Natural killer cell treated with Interleukin-12 subunit alpha and Interleukin-12 subunit beta and Interleukin-15 and Interleukin-18, amount 100 ng/mL, for 72 hours (primary cell): ENCODE results near the gene KIAA0408. TPM values are rescaled to one million over a fixed set of nuclear protein-coding genes. Genes with fewer than 3 reads are reported as not detected.

ENCODE experiments used
- ATAC-seq, 2 donors: fragments of 150-1000 bp; cut with Tn5 transposase in 1 of 2; sonication (Bioruptor Pico), chemical (Tn5 transposase) in 1 of 2; 2 replicates each; pipeline ENCODE4 v1.10.0; 2021
- DNase-seq: peaks from one replicate; pipeline ENCODE4 v3.0.0; 2022; ENCODE audit warnings: low spot score
- H3K27ac Mint-ChIP-seq, 2 donors: 1 replicate in 1 of 2; 2 replicates in 1 of 2; pipeline ENCODE4 v1.8.0; 2022; ENCODE audit warnings: mixed read lengths in 2 of 2, mild to moderate bottlenecking in 1 of 2, moderate library complexity in 1 of 2
- H3K27me3 Mint-ChIP-seq, 2 donors: 1 replicate in 1 of 2; 2 replicates in 1 of 2; pipeline ENCODE4 v1.8.0; 2022; ENCODE audit warnings: mixed read lengths in 2 of 2
- H3K36me3 Mint-ChIP-seq: one replicate; pipeline ENCODE4 v1.8.0; 2022; ENCODE audit warnings: mixed read lengths
- H3K4me1 Mint-ChIP-seq, 2 donors: 1 replicate in 1 of 2; 2 replicates in 1 of 2; pipeline ENCODE4 v1.8.0; 2022; ENCODE audit warnings: low read depth in 2 of 2, mixed read lengths in 2 of 2, mild to moderate bottlenecking in 1 of 2
- H3K4me3 Mint-ChIP-seq: one replicate; pipeline ENCODE4 v1.8.0; 2022; ENCODE audit warnings: mixed read lengths
- H3K9me3 Mint-ChIP-seq: 2 replicates; pipeline ENCODE4 v1.8.0; 2022; ENCODE audit warnings: mixed read lengths
- total RNA-seq, 2 donors: library from RNA; stranded (reverse); gene quantifications; one replicate each; pipeline ENCODE4 v1.2.3, GENCODE V29; 2022

Gene KIAA0408
- total RNA-seq, result 1 to 10 TPM in 1 of 2 donors, under 1 TPM in 1; 0.67 to 2.4 TPM

- Mint-ChIP-seq H3K36me3 (no peaks in the 10 kb centered on the region), H3K27ac (no peak within 1 kb of the TSS), H3K9me3 (no peaks in the 10 kb centered on the region), H3K4me1 (no peaks in the 10 kb centered on the region), H3K27me3 (peaks cover 15 to 23% of the 10 kb centered on the region in 2 donors), H3K4me3 (no peak within 1 kb of the TSS)
- ATAC-seq (no peak), DNase-seq (no peak)
Measured at GRCh38 chr6:127459231-127459641, at the start of gene KIAA0408. Gene KIAA0408 (minus strand): TSS chr6:127459389. CDS start chr6:127453981, 5,408 bp downstream.

- Mint-ChIP-seq H3K9me3 (no peaks in the 10 kb centered on the region), H3K36me3 (no peaks in the 10 kb centered on the region), H3K27me3 (peaks cover 5 to 8% of the 10 kb centered on the region in 2 donors), H3K4me3 (no peak overlapping the region), H3K4me1 (no peaks in the 10 kb centered on the region), H3K27ac (no peak overlapping the region)
- DNase-seq (no peak), ATAC-seq (no peak)
Measured at GRCh38 chr6:127506894-127507293, 47.7 kb upstream of the KIAA0408 start.

- Mint-ChIP-seq H3K27ac (no peak overlapping the region), H3K4me3 (no peak overlapping the region), H3K36me3 (no peaks in the 10 kb centered on the region), H3K27me3 (peaks cover 2 to 15% of the 10 kb centered on the region in 2 donors), H3K9me3 (no peaks in the 10 kb centered on the region), H3K4me1 (no peaks in the 10 kb centered on the region)
- ATAC-seq (no peak), DNase-seq (no peak)
Measured at GRCh38 chr6:127503022-127503421, 43.8 kb upstream of the KIAA0408 start.

GRCh38 chr6:127497410-127497809 is 38.2 kb upstream of the KIAA0408 start:
- DNase-seq, result no peak
- peaks cover 8 to 31% of the 10 kb centered on the region in 2 donors for H3K27me3 Mint-ChIP-seq
- no peaks in the 10 kb centered on the region for H3K36me3 Mint-ChIP-seq
- H3K27ac Mint-ChIP-seq, result no peak overlapping the region
- H3K4me3 Mint-ChIP-seq, result no peak overlapping the region
- peaks cover 0 to 8% of the 10 kb centered on the region in 2 donors for H3K4me1 Mint-ChIP-seq
- ATAC-seq, result no peak
- no peaks in the 10 kb centered on the region for H3K9me3 Mint-ChIP-seq

GRCh38 chr6:127496471-127496870 is 37.3 kb upstream of the KIAA0408 start:
- Mint-ChIP-seq H3K4me1 (peaks cover 0 to 8% of the 10 kb centered on the region in 2 donors), H3K9me3 (no peaks in the 10 kb centered on the region), H3K4me3 (no peak overlapping the region), H3K27ac (no peak overlapping the region), H3K36me3 (no peaks in the 10 kb centered on the region), H3K27me3 (peaks cover 6 to 31% of the 10 kb centered on the region in 2 donors)
- no peak for ATAC-seq
- DNase-seq, result no peak

- peaks cover 6 to 24% of the 10 kb centered on the region in 2 donors for H3K27me3 Mint-ChIP-seq
- H3K27ac Mint-ChIP-seq, result no peak overlapping the region
- H3K4me1 Mint-ChIP-seq, result peaks cover 0 to 8% of the 10 kb centered on the region in 2 donors
- DNase-seq, result no peak
- H3K36me3 Mint-ChIP-seq, result no peaks in the 10 kb centered on the region
- ATAC-seq, result no peak
- no peaks in the 10 kb centered on the region for H3K9me3 Mint-ChIP-seq
- no peak overlapping the region for H3K4me3 Mint-ChIP-seq
Measured at GRCh38 chr6:127494240-127494767, 35.1 kb upstream of the KIAA0408 start.

GRCh38 chr6:127489248-127489647 is 30.1 kb upstream of the KIAA0408 start:
- H3K9me3 Mint-ChIP-seq, result peaks cover 5% of the 10 kb centered on the region
- ATAC-seq (no peak), DNase-seq (no peak)
- peaks cover 14% of the 10 kb centered on the region for H3K36me3 Mint-ChIP-seq
- no peak overlapping the region for H3K4me3 Mint-ChIP-seq
- H3K27ac Mint-ChIP-seq, result peak overlapping the region in 1 of 2 donors; percentile 63
- H3K4me1 Mint-ChIP-seq, result peaks cover 14 to 21% of the 10 kb centered on the region in 2 donors
- H3K27me3 Mint-ChIP-seq, result no peaks in the 10 kb centered on the region

GRCh38 chr6:127486934-127487333 is 27.7 kb upstream of the KIAA0408 start:
- Mint-ChIP-seq H3K36me3 (peaks cover 14% of the 10 kb centered on the region), H3K4me1 (peaks cover 24 to 28% of the 10 kb centered on the region in 2 donors), H3K9me3 (peaks cover 5% of the 10 kb centered on the region), H3K4me3 (no peak overlapping the region), H3K27ac (peak overlapping the region in 1 of 2 donors; percentile 36), H3K27me3 (peaks cover 0 to 5% of the 10 kb centered on the region in 2 donors)
- no peak for ATAC-seq
- no peak for DNase-seq

- ATAC-seq (peak; percentile 94), DNase-seq (no peak)
- peaks cover 5% of the 10 kb centered on the region for H3K9me3 Mint-ChIP-seq
- peak overlapping the region; percentile 82 to 88 for H3K27ac Mint-ChIP-seq
- peaks cover 24 to 28% of the 10 kb centered on the region in 2 donors for H3K4me1 Mint-ChIP-seq
- peaks cover 14% of the 10 kb centered on the region for H3K36me3 Mint-ChIP-seq
- H3K27me3 Mint-ChIP-seq, result peaks cover 0 to 11% of the 10 kb centered on the region in 2 donors
- peak overlapping the region; percentile 75 for H3K4me3 Mint-ChIP-seq
Measured at GRCh38 chr6:127484212-127484863, 25.1 kb upstream of the KIAA0408 start.

- Mint-ChIP-seq H3K4me3 (peak overlapping the region; percentile 75), H3K27me3 (peaks cover 2 to 12% of the 10 kb centered on the region in 2 donors), H3K27ac (peak overlapping the region; percentile 82 to 88), H3K9me3 (peaks cover 5% of the 10 kb centered on the region), H3K36me3 (peaks cover 14% of the 10 kb centered on the region), H3K4me1 (peaks cover 24 to 28% of the 10 kb centered on the region in 2 donors)
- ATAC-seq, result peak; percentile 13 to 46
- no peak for DNase-seq
Measured at GRCh38 chr6:127483399-127484055, 24.3 kb upstream of the KIAA0408 start.

- Mint-ChIP-seq H3K27ac (peak overlapping the region in 1 of 2 donors; percentile 2), H3K36me3 (peaks cover 22% of the 10 kb centered on the region), H3K27me3 (peaks cover 14 to 18% of the 10 kb centered on the region in 2 donors), H3K4me3 (no peak overlapping the region), H3K4me1 (peaks cover 24 to 28% of the 10 kb centered on the region in 2 donors), H3K9me3 (peaks cover 7% of the 10 kb centered on the region)
- ATAC-seq (no peak), DNase-seq (no peak)
Measured at GRCh38 chr6:127482325-127482724, 23.1 kb upstream of the KIAA0408 start.

- H3K36me3 Mint-ChIP-seq, result peaks cover 22% of the 10 kb centered on the region
- H3K9me3 Mint-ChIP-seq, result peaks cover 7% of the 10 kb centered on the region
- ATAC-seq, result no peak
- H3K27me3 Mint-ChIP-seq, result peaks cover 18% of the 10 kb centered on the region in 2 donors
- H3K4me1 Mint-ChIP-seq, result peaks cover 24 to 28% of the 10 kb centered on the region in 2 donors
- no peak overlapping the region for H3K4me3 Mint-ChIP-seq
- DNase-seq, result no peak
- H3K27ac Mint-ChIP-seq, result no peak overlapping the region
Measured at GRCh38 chr6:127481628-127482027, 22.4 kb upstream of the KIAA0408 start.

GRCh38 chr6:127481111-127481510 is 21.9 kb upstream of the KIAA0408 start:
- ATAC-seq (no peak), DNase-seq (no peak)
- no peak overlapping the region for H3K27ac Mint-ChIP-seq
- H3K4me3 Mint-ChIP-seq, result no peak overlapping the region
- peaks cover 7% of the 10 kb centered on the region for H3K9me3 Mint-ChIP-seq
- peaks cover 22% of the 10 kb centered on the region for H3K36me3 Mint-ChIP-seq
- peaks cover 18 to 20% of the 10 kb centered on the region in 2 donors for H3K27me3 Mint-ChIP-seq
- H3K4me1 Mint-ChIP-seq, result peaks cover 24 to 28% of the 10 kb centered on the region in 2 donors

GRCh38 chr6:127477658-127478057 is 18.5 kb upstream of the KIAA0408 start:
- Mint-ChIP-seq H3K4me1 (no peaks in the 10 kb centered on the region), H3K36me3 (peaks cover 8% of the 10 kb centered on the region), H3K9me3 (peaks cover 2% of the 10 kb centered on the region), H3K27ac (no peak overlapping the region), H3K27me3 (peaks cover 18 to 22% of the 10 kb centered on the region in 2 donors), H3K4me3 (no peak overlapping the region)
- DNase-seq, result no peak
- ATAC-seq, result no peak
